BLaER1 treated with 17β-estradiol and CSF1 and Interleukin-3, amounts not matched to agents 10 nM and 100 nM (cell line): ENCODE data around the gene RAB11A.

Experiments
- H3K27ac ChIP-seq, 11 experiments: shearing (Covaris generic); formaldehyde crosslinking; 2 replicates each; pipeline ENCODE4 v1.8.1; 2022
- H3K27me3 ChIP-seq, 11 experiments: shearing (Covaris generic); formaldehyde crosslinking; 2 replicates each; pipeline ENCODE4 v1.8.1; 2022
- H3K36me3 ChIP-seq, 11 experiments: shearing (Covaris generic); formaldehyde crosslinking; 2 replicates each; pipeline ENCODE4 v1.8.1; 2022
- H3K4me1 ChIP-seq, 10 experiments: shearing (Covaris generic); formaldehyde crosslinking; 2 replicates each; pipeline ENCODE4 v1.8.1; 2022
- H3K4me2 ChIP-seq, 11 experiments: shearing (Covaris generic); formaldehyde crosslinking; 2 replicates each; pipeline ENCODE4 v1.8.1; 2022
- H3K4me3 ChIP-seq, 10 experiments: shearing (Covaris generic); formaldehyde crosslinking; 2 replicates each; pipeline ENCODE4 v1.8.1; 2022
- H3K9ac ChIP-seq, 11 experiments: shearing (Covaris generic); formaldehyde crosslinking; 2 replicates each; pipeline ENCODE4 v1.8.1; 2022
- H3K9me3 ChIP-seq, 11 experiments: shearing (Covaris generic); formaldehyde crosslinking; replicated peaks in 1 of 11; 2 replicates each; pipeline ENCODE4 v1.8.1; 2022
- H4K20me1 ChIP-seq, 11 experiments: shearing (Covaris generic); formaldehyde crosslinking; 2 replicates each; pipeline ENCODE4 v1.8.1; 2022
- Cebpa-rat ChIP-seq, 11 experiments: shearing (Covaris generic); IDR thresholded peaks; 2 replicates each; pipeline ENCODE4 v1.8.1; 2022

Gene RAB11A

DNA sequence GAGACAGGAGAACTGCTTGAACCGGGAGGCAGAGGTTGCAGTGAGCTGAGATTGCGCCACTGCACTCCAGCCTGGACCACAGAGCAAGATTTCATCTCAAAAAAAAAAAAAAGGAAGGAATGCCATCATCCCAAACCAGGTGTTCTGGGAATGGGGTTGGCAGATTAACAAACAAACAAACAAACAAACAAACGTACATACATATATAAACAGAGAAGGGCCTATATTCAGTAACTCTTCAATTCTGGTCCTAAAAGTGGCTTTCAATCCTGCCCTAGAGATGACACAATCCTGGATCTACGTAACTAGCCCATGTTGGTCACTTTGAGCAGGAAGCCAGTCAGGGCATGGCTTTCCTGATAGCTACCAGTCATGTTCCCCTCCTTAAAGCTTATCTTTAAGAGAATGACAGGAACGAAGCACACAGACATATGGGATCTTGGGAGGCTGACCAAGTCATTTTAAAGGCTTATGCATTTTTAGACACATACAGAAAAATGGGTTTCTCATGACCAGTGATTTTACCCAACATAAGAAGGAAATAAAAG, 29.9 kb upstream of the RAB11A start:
- no peaks in the 10 kb centered on the region for H3K27me3 ChIP-seq
- H3K27ac ChIP-seq: peak overlapping the region in 1 of 11 experiments; percentile 0; a peak in 1 of 22 replicates
- peaks cover 33 to 82% (median 63%) of the 10 kb centered on the region in 10 experiments for H3K4me1 ChIP-seq
- H4K20me1 ChIP-seq: no peaks in the 10 kb centered on the region
- H3K9ac ChIP-seq: no peak overlapping the region
- H3K4me2 ChIP-seq: peak overlapping the region in 6 of 11 experiments; percentile 15 to 91 (median 27); a peak in 10 of 22 replicates
- H3K4me3 ChIP-seq: no peak overlapping the region
- 0 out of 22 replicates have a peak, but pooled peaks cover 0 to 4% (median 0%) of the 10 kb centered on the region in 11 experiments for H3K9me3 ChIP-seq
- H3K36me3 ChIP-seq: no peaks in the 10 kb centered on the region
- no peak for TF ChIP-seq Cebpa-rat (IDR thresholded peaks at IDR 0.05)

DNA sequence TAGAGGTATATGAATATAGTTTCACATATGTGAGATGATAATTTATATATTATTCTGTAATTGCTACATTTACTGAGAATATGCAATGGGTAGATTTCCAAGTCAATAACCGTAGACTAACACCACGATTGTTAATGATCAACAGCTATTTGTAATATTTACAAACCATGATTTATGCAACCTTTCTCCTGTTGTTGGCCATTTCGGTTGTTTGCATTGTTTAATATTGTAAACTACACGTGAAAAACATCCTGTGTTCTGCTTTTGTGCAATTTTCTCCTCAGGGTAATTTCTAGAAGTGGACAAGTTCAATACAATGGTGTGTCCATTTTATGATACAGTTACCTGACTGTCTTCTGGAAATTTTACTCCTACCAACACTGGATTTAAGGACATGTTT, 29.3 kb upstream of the RAB11A start:
- no peaks in the 10 kb centered on the region for H4K20me1 ChIP-seq
- H3K4me2 ChIP-seq: peak overlapping the region in 4 of 11 experiments; percentile 23 to 91 (median 81); a peak in 5 of 22 replicates
- no peak overlapping the region for H3K9ac ChIP-seq
- no peaks in the 10 kb centered on the region for H3K36me3 ChIP-seq
- H3K4me3 ChIP-seq: no peak overlapping the region
- H3K4me1 ChIP-seq: peaks cover 28 to 77% (median 58%) of the 10 kb centered on the region in 10 experiments
- H3K27me3 ChIP-seq: no peaks in the 10 kb centered on the region
- TF ChIP-seq Cebpa-rat (IDR thresholded peaks at IDR 0.05): no peak
- peak overlapping the region in 1 of 11 experiments; percentile 77; a peak in 1 of 22 replicates for H3K27ac ChIP-seq
- 0 out of 22 replicates have a peak, but pooled peaks cover 0 to 4% (median 0%) of the 10 kb centered on the region in 11 experiments for H3K9me3 ChIP-seq

DNA sequence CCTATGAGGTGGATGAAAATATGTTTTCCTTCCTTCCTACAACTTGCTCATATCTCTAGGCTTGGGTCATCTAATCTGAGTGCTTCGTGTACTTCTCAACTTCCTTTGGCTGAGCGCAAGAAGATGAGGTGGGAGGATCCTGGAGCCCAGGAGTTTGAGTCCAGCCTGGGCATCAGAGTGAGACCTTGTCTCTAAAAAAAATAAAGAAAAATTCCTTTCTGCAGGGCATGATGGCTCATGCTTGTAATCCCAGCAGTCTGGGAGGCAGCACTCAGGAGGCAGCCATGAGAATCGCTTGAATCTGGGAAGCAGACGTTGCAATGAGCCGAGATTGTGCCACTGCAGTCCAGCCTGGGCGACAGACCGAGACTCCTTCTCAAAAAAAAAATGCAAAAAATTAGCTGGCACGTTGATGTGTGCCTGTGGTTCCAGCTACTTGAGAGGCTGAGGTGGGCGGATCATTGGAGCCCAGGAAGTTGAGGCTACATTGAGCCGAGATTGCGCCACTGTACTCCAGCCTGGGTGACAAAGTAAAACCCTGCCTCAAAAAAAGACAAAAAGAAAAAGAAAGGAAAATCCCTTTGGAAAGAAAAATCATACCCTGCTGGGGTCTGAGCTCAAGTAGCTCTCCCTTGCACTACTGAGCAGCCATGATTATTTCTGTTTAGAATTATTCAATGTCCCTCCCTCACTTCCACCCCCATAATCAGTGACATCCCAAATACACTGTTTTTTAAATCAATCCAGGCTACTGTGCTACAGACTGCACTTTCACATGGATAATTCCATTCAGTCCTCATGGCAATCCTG, 28.0 kb upstream of the RAB11A start:
- TF ChIP-seq Cebpa-rat (IDR thresholded peaks at IDR 0.05): peak in 7 of 11 experiments; percentile 8 to 55 (median 38); a peak in 6 of 22 replicates
- Histone ChIP-seq H3K4me2 (peak overlapping the region; percentile 27 to 86 (median 67)), H4K20me1 (no peaks in the 10 kb centered on the region), H3K9me3 (0 out of 22 replicates have a peak, but pooled peaks cover 0 to 4% (median 0%) of the 10 kb centered on the region in 11 experiments), H3K4me1 (peaks cover 19 to 63% (median 49%) of the 10 kb centered on the region in 10 experiments), H3K9ac (peak overlapping the region in 6 of 11 experiments; percentile 26 to 62 (median 32); a peak in 9 of 22 replicates), H3K4me3 (peak overlapping the region in 4 of 10 experiments; percentile 1 to 49 (median 10); a peak in 5 of 20 replicates), H3K27me3 (no peaks in the 10 kb centered on the region), H3K27ac (peak overlapping the region; percentile 7 to 77 (median 63); a peak in 19 of 22 replicates), H3K36me3 (no peaks in the 10 kb centered on the region)

DNA sequence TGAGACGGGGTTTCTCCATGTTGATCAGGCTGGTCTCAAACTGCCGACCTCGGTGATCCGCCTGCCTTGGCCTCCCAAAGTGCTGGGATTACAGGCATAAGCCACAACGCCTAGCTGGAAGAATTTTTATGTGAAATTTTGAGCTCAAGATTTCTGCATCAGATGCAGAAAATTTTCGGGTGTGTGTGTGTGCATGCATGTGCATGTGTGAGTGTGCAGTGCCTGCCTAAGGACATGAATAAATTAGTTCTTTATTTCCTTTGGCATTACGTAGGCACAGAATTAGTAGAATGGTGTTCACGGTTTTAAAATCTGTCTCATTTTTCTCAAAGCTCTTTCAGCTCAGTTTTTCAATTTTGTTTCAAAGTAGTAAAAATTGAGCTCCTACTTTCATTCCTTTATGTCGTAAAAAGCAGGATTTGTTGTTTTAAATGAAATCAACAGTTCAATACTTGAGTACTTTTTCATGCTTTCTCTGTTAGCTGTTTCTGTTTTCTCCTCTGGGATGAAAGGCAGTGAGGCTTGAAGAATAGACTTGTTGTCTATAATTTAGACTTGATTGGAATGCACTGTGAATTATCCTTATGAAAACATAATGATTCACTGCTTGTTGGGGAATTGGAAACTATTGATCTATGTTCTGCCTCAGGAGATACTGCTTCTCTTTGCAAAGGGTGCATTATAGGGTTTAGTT, 23.3 kb upstream of the RAB11A start:
- H3K4me1 ChIP-seq: peaks cover 8 to 17% (median 15%) of the 10 kb centered on the region in 10 experiments
- no peak overlapping the region for H3K4me3 ChIP-seq
- H3K36me3 ChIP-seq: no peaks in the 10 kb centered on the region
- H3K27ac ChIP-seq: no peak overlapping the region
- TF ChIP-seq Cebpa-rat (IDR thresholded peaks at IDR 0.05): no peak
- no peak overlapping the region for H3K9ac ChIP-seq
- H3K9me3 ChIP-seq: 0 out of 22 replicates have a peak, but pooled peaks cover 0 to 4% (median 0%) of the 10 kb centered on the region in 11 experiments
- H3K27me3 ChIP-seq: no peaks in the 10 kb centered on the region
- no peak overlapping the region for H3K4me2 ChIP-seq
- no peaks in the 10 kb centered on the region for H4K20me1 ChIP-seq

DNA sequence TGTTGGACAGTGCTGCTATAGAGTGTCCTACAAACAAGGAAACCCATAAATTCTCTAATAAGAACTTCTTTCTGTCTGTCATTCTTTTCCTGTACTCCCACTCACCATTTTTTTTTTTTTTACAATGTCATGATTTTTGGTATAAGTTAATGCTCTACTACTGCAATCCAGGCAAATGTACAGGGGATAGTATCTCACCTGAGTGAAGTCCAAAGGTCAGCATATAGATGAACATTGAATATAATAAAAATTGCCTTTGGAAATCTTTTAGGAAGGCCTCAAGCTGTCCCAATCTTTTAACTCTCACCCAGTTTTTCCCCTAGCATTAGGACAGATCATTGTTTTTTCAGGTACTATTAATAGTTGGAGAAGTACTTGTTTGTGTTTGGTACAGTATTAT, 21.3 kb upstream of the RAB11A start:
- Histone ChIP-seq H4K20me1 (no peaks in the 10 kb centered on the region), H3K27me3 (no peaks in the 10 kb centered on the region), H3K36me3 (no peaks in the 10 kb centered on the region), H3K4me3 (no peak overlapping the region), H3K9ac (no peak overlapping the region), H3K4me1 (peaks cover 0 to 6% (median 4%) of the 10 kb centered on the region in 10 experiments; a peak in 6 of 20 replicates), H3K27ac (no peak overlapping the region), H3K9me3 (0 out of 22 replicates have a peak, but pooled peaks cover 0 to 4% (median 0%) of the 10 kb centered on the region in 11 experiments), H3K4me2 (no peak overlapping the region)
- no peak for TF ChIP-seq Cebpa-rat (IDR thresholded peaks at IDR 0.05)

DNA sequence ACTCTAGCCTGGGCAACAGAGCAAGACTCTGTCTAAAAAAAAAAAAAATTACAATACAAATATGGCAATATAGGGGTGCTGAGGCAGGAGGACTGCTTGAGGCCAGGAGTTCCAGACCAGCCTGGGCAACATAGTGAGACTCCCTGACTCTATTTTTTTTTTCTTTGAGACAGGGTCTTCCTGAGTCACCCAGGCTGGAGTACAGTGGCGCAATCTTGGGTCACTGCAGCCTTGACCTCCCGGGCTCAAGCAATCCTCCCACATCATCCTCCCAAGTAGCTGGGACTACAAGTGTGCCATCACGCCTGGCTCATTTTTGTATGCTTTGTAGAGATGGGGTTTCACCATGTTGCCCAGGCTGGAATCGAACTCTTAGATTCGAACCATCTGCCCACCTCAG, 17.3 kb upstream of the RAB11A start:
- Histone ChIP-seq H3K4me3 (no peak overlapping the region), H3K4me2 (no peak overlapping the region), H4K20me1 (no peaks in the 10 kb centered on the region), H3K27me3 (no peaks in the 10 kb centered on the region), H3K4me1 (peaks cover 0 to 9% (median 5%) of the 10 kb centered on the region in 10 experiments; a peak in 6 of 20 replicates), H3K27ac (no peak overlapping the region), H3K9me3 (no peaks in the 10 kb centered on the region), H3K9ac (no peak overlapping the region), H3K36me3 (no peaks in the 10 kb centered on the region)
- TF ChIP-seq Cebpa-rat (IDR thresholded peaks at IDR 0.05): no peak

DNA sequence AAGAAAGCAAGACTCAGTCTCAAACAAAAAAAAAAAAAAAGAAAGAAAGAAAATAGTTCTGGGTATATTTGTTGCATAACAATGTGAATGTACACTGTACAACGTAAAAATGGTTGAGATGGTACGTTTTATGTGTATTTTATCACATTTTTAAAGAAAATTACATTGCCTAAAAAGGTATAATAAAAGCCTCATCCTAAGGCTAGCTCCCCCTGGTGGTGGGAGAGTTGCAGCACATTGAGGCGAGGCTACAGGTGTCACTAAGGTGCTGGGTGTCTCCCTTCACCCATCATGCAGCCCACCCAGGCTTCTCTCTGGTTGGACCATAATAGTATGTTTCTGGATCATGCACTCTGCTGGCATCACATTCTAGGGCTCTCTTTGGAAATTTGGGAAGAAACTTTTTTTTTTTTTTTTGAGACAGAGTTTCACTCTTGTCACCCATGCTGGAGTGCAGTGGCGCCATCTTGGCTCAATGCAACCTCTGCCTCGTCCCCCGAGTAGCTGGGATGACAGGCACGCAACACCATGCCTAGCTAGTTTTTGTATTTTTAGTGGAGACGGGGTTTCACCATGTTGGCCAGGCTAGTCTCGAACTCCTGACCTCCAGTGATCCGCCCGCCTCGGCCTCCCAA, 12.4 kb upstream of the RAB11A start:
- peaks cover 6 to 21% (median 14%) of the 10 kb centered on the region in 10 experiments; a peak in 15 of 20 replicates for H3K4me1 ChIP-seq
- no peak overlapping the region for H3K4me2 ChIP-seq
- no peaks in the 10 kb centered on the region for H3K9me3 ChIP-seq
- H4K20me1 ChIP-seq: no peaks in the 10 kb centered on the region
- H3K9ac ChIP-seq: no peak overlapping the region
- H3K36me3 ChIP-seq: no peaks in the 10 kb centered on the region
- H3K27ac ChIP-seq: no peak overlapping the region
- H3K4me3 ChIP-seq: no peak overlapping the region
- no peak for TF ChIP-seq Cebpa-rat (IDR thresholded peaks at IDR 0.05)
- no peaks in the 10 kb centered on the region for H3K27me3 ChIP-seq

DNA sequence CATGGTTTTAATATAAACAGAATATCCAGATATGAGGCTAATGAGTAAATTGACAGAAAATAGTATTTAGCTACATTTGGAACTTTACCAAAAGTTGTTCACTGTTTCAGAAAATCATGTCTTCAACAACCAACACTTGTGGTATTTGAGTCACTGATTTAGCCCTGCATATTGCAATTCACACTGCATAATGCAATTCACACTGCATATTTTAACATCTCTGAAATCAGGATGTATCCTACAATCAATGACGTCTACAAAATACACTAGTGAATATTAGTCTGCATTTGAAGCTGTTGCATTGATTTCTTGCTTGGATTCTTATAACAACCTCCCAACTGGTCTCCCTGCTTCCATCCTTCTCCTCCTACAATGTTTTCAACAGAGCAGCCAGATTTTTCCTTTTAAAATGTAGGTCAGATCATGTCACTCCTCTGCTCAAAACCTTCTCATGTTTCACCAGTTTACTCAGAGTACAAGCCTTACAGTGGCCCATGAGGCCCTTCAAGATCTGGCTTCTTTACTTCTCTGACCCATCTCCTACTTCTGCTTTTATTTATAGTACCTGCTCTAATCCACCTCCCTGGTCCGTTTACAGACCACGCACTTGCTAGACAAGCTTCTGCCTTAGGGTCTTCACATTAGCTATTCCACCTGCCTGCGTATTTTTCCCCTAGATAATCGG, 11.4 kb upstream of the RAB11A start:
- no peak overlapping the region for H3K27ac ChIP-seq
- no peak overlapping the region for H3K4me3 ChIP-seq
- no peaks in the 10 kb centered on the region for H3K27me3 ChIP-seq
- no peaks in the 10 kb centered on the region for H3K36me3 ChIP-seq
- peaks cover 2 to 20% (median 12%) of the 10 kb centered on the region in 10 experiments; a peak in 15 of 20 replicates for H3K4me1 ChIP-seq
- no peaks in the 10 kb centered on the region for H4K20me1 ChIP-seq
- no peak overlapping the region for H3K9ac ChIP-seq
- H3K9me3 ChIP-seq: no peaks in the 10 kb centered on the region
- TF ChIP-seq Cebpa-rat (IDR thresholded peaks at IDR 0.05): no peak
- H3K4me2 ChIP-seq: peak overlapping the region in 2 of 11 experiments; percentile 28 to 44; a peak in 3 of 22 replicates
